BLaER1 (cell line): ENCODE results near the gene SUPT20H.
"Not testable (repeated sequence)": the region's sequence is repeated elsewhere in the genome, so short reads cannot be mapped to it uniquely, and the experiment has no call there.

Experiments used
- H3K27ac ChIP-seq: shearing (Covaris generic); formaldehyde crosslinking; 2 replicates; pipeline ENCODE4 v1.8.1; 2022
- H3K27me3 ChIP-seq: shearing (Covaris generic); formaldehyde crosslinking; 2 replicates; pipeline ENCODE4 v1.8.1; 2022
- H3K36me3 ChIP-seq: shearing (Covaris generic); formaldehyde crosslinking; 2 replicates; pipeline ENCODE4 v1.8.1; 2022
- H3K4me1 ChIP-seq: shearing (Covaris generic); formaldehyde crosslinking; 2 replicates; pipeline ENCODE4 v1.8.1; 2022
- H3K4me2 ChIP-seq: shearing (Covaris generic); formaldehyde crosslinking; 2 replicates; pipeline ENCODE4 v1.8.1; 2022
- H3K4me3 ChIP-seq: shearing (Covaris generic); formaldehyde crosslinking; 2 replicates; pipeline ENCODE4 v1.8.1; 2022
- H3K9ac ChIP-seq: shearing (Covaris generic); formaldehyde crosslinking; 2 replicates; pipeline ENCODE4 v1.8.1; 2022
- H3K9me3 ChIP-seq: shearing (Covaris generic); formaldehyde crosslinking; 2 replicates; pipeline ENCODE4 v1.8.1; 2022
- H4K20me1 ChIP-seq: shearing (Covaris generic); formaldehyde crosslinking; 2 replicates; pipeline ENCODE4 v1.8.1; 2022
- Cebpa-rat ChIP-seq: shearing (Covaris generic); IDR thresholded peaks from 2 replicates; pipeline ENCODE4 v1.8.1; 2022

The SUPT20H gene

DNA sequence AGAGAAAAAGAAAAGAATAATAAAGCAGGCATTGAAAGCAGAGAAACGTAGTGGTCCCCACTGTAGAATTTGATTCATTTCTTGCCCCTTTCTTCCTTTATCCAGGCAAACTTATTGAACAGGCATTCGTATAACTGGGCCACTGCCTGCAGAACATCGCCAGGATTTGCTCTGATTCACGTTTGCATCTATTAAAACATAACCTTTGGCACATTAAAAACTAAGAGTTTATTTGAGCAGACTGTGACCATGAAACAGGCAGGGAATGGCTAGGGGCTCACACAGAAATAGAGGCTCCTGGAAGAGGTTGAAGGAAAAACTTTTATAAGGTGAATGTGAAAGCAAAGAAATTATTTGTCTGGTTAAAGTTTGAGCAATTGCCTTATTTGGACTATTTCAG is 12.5 kb upstream of the SUPT20H start:
- peaks cover 18% of the 10 kb centered on the region for H3K4me1 ChIP-seq
- no peak overlapping the region for H3K9ac ChIP-seq
- no peaks in the 10 kb centered on the region for H4K20me1 ChIP-seq
- H3K9me3 ChIP-seq = no peaks in the 10 kb centered on the region
- H3K4me3 ChIP-seq = no peak overlapping the region
- no peaks in the 10 kb centered on the region for H3K36me3 ChIP-seq
- no peak for TF ChIP-seq Cebpa-rat
- no peak overlapping the region for H3K4me2 ChIP-seq
- H3K27ac ChIP-seq = no peak overlapping the region
- no peaks in the 10 kb centered on the region for H3K27me3 ChIP-seq

DNA sequence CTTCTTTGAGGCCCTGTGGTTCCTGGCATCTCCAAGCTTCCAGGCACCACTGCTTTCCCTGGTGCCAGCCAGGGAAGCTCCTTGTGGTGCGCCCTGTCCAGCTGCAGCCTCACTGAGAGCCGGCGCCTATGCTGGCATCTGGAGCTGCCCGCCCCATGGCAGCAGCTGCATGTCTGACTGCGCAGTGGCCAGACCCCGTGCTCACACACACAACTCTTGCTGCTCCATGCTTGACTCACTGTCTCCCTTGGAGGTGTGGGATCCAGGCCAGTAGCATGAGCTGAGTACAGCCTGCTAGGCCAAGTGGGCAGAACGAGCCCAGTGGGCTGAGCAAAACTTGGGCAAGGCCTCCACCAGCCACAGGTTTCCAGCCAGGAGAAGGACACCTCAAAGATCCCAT is 11.5 kb upstream of the SUPT20H start:
- no peak overlapping the region for H3K9ac ChIP-seq
- no peak for TF ChIP-seq Cebpa-rat
- H4K20me1 ChIP-seq = no peaks in the 10 kb centered on the region
- no peaks in the 10 kb centered on the region for H3K27me3 ChIP-seq
- H3K4me3 ChIP-seq = no peak overlapping the region
- no peaks in the 10 kb centered on the region for H3K9me3 ChIP-seq
- H3K4me2 ChIP-seq = no peak overlapping the region
- no peak overlapping the region for H3K27ac ChIP-seq
- no peaks in the 10 kb centered on the region for H3K36me3 ChIP-seq
- H3K4me1 ChIP-seq = peaks cover 18% of the 10 kb centered on the region

DNA sequence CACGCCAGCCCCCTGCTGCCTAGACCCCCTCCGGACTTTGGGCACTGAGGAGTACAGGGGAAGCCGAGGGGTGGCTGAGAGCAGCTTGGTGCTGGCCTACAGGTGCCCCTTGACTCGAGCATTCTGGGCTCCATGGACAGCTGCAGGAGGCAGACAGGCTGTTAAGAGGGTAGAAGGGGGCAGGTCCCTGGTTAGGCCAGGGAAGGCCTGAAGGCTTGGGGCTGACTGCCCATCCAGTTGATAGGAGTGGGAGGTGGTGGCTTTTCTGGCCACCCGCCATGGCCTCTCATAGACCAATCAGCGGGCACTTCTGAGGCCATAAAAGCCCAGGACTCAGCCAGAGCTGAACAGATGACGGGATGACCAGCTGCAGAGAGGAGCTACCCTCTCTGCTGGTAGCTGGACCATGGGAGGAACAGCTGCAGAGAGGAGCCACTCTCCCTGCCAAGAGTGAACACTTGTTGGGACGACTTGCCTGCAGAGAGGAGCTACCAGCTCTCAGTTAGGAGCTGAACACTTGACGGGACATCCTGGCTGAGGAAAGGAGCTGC is 10.7 kb upstream of the SUPT20H start:
- H4K20me1 ChIP-seq = no peaks in the 10 kb centered on the region
- 0 out of 2 replicates have a peak overlapping the region, but pooled peaks have one; percentile 72 for H3K9ac ChIP-seq
- TF ChIP-seq Cebpa-rat = no peak

DNA sequence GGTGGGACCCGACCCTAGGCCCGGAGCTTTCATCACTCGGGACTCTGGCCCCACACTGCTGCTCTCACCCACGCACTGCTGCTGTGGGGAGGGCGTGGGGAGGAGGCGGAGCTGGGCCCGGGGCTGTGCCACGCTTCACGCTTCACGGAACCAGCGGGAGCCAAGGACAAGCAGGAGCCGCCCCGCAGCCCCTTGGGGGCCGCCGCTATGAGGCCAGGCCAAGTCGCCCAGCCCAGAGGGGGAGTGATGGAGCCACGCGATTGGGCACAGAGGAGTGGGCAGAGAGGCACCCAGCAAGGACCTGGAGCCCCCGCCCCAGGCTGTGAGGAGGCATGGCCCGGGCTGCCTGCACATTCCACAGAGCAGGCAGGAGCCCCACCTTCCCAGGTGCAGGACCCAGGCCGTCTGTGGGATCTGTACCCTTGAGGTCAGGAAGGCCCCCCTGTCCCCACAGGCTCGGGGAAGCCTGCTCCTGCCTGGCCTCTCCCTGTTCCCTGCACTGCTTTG is 10.2 kb upstream of the SUPT20H start:
- H3K4me2 ChIP-seq = peak overlapping the region; percentile 93
- TF ChIP-seq Cebpa-rat = no peak

More for the DNA sequence above, 10.7 kb upstream of the SUPT20H start:
- peak overlapping the region; percentile 93 for H3K4me2 ChIP-seq
- H3K4me3 ChIP-seq = peak overlapping the region; percentile 64
- peak overlapping the region; percentile 71; the same call in 1 of the 2 replicates for H3K27ac ChIP-seq
- H3K9me3 ChIP-seq = no peaks in the 10 kb centered on the region
- no peaks in the 10 kb centered on the region for H3K27me3 ChIP-seq
- H3K4me1 ChIP-seq = peaks cover 18% of the 10 kb centered on the region
- H3K36me3 ChIP-seq = no peaks in the 10 kb centered on the region

DNA sequence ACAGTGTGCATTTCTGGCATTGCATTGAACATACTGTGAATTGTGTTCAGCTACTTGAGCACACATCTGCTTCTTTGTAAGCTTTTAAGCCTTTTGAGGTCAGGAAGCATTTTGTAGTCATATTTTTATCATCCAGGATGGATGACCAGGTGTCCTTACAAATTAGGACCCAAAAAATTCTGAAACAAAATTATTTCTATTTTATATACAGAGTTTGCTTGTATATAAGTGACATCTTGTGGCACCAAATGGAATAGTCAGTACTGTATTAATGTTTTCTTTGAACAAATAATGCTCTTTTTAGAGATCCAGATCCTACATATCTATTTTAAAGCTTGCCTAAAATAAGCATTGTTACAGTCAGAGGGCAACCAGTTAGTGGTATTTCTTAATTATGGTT is 9.5 kb upstream of the SUPT20H start:
- Histone ChIP-seq H3K9me3 (no peaks in the 10 kb centered on the region), H3K27me3 (no peaks in the 10 kb centered on the region), H4K20me1 (no peaks in the 10 kb centered on the region), H3K4me2 (peak overlapping the region; percentile 93), H3K4me1 (peaks cover 18% of the 10 kb centered on the region), H3K27ac (peak overlapping the region; percentile 71), H3K36me3 (no peaks in the 10 kb centered on the region), H3K9ac (peak overlapping the region; percentile 72), H3K4me3 (peak overlapping the region; percentile 64)
- no peak for TF ChIP-seq Cebpa-rat

More for the DNA sequence above, 10.2 kb upstream of the SUPT20H start:
- peaks cover 18% of the 10 kb centered on the region for H3K4me1 ChIP-seq
- no peaks in the 10 kb centered on the region for H3K9me3 ChIP-seq
- no peaks in the 10 kb centered on the region for H4K20me1 ChIP-seq
- H3K36me3 ChIP-seq = no peaks in the 10 kb centered on the region
- H3K27ac ChIP-seq = peak overlapping the region; percentile 71
- H3K4me3 ChIP-seq = peak overlapping the region; percentile 64
- H3K9ac ChIP-seq = peak overlapping the region; percentile 72
- no peaks in the 10 kb centered on the region for H3K27me3 ChIP-seq

DNA sequence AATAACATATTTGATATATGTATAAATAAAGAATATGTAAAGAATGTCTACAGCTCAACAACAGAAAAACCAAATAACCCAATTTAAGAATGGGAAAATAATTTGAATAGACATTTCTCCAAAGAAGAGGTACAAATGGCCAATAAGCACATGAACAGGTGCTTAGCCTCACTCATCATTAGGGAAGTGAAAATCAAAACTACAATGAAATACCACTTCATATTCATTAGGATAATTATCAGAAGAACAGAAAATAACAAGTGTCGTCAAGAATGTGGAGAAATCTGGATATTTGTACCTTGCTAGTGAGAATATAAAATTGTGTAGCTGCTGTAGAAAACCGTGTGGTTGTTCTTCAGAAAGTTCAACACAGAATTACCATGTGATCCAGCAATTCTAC is 8.4 kb upstream of the SUPT20H start:
- H3K27ac ChIP-seq = no peak overlapping the region
- H3K27me3 ChIP-seq = no peaks in the 10 kb centered on the region
- H3K9ac ChIP-seq = no peak overlapping the region
- no peak for TF ChIP-seq Cebpa-rat
- no peak overlapping the region for H3K4me2 ChIP-seq
- H3K4me1 ChIP-seq = peaks cover 18% of the 10 kb centered on the region
- H3K36me3 ChIP-seq = no peaks in the 10 kb centered on the region
- no peaks in the 10 kb centered on the region for H4K20me1 ChIP-seq
- no peak overlapping the region for H3K4me3 ChIP-seq
- H3K9me3 ChIP-seq = no peaks in the 10 kb centered on the region

DNA sequence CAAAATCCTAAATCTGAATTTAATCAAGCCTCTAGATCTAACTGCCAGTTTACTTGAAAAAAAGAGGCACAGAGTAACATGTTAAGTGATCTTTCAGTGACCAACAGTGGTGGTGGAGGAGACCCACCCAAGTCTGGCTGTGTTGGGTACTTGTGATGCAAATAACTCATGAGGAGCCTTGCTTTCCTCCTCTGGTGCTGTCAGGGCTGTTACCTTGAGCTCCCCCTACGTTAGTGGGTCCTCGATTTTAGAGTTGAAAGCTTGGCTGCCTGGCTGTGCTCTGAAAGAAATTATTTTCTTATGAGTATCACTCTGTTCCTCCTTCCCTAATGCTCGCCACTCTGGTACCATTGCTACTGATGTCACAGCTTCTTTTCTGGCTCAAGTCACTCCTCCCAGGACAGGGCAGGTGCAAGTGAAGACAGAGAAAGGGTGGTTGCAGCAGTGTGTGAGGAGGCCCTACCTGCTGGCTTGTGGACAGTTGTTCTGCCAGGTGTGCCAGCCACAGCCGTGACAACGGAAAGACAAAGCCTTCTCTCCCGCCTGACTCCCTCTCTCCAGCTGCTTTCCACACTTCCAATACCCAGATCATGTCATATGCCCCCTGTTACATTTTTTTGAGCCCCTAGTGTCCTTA is 6.5 kb upstream of the SUPT20H start:
- Histone ChIP-seq H3K4me2 (no peak overlapping the region), H3K36me3 (no peaks in the 10 kb centered on the region), H4K20me1 (no peaks in the 10 kb centered on the region), H3K9ac (no peak overlapping the region), H3K27me3 (no peaks in the 10 kb centered on the region), H3K4me1 (peaks cover 18% of the 10 kb centered on the region), H3K4me3 (no peak overlapping the region), H3K9me3 (no peaks in the 10 kb centered on the region), H3K27ac (no peak overlapping the region)
- no peak for TF ChIP-seq Cebpa-rat

DNA sequence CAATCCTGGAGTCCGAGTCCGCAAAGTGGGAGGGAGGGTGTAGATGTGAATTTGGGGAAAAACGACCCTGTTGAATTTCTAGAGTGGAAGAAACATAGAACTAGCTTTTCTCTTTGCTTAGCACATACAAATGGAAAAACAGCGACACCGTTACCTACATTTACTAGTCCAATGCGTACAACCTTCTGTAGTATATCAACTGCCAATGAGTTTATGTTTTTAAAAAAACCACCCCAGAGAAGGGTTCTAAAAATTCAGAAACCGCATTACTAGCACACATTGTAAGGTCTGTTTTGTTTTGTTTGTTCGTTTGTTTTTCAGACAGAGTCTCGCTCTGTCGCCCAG is 332 bp upstream of the SUPT20H start:
- H3K9ac ChIP-seq = peak overlapping the region; percentile 95; the same call in 1 of the 2 replicates

DNA sequence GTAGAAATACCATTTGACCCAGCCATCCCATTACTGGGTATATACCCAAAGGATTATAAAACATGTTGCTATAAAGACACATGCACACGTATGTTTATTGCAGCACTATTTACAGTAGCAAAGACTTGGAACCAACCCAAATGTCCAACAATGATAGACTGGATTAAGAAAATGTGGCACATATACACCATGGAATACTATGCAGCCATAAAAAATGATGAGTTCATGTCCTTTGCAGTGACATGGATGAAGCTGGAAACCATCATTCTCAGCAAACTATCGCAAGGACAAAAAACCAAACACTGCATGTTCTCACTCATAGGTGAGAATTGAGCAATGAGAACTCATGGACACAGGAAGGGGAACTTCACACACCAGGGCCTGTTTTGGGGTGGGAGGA is 3.3 kb downstream of the SUPT20H start:
- Histone ChIP-seq H3K9me3 (peaks cover 15% of the 10 kb centered on the region; the same call in 1 of the 2 replicates), H4K20me1 (peaks cover 29% of the 10 kb centered on the region), H3K36me3 (peaks cover 19% of the 10 kb centered on the region), H3K4me1 (peaks cover 19% of the 10 kb centered on the region)
- H3K9ac ChIP-seq, H3K27ac ChIP-seq, H3K4me2 ChIP-seq, H3K27me3 ChIP-seq, H3K4me3 ChIP-seq: not testable (repeated sequence)

More for the DNA sequence above, 332 bp upstream of the SUPT20H start:
- Histone ChIP-seq H3K4me1 (peaks cover 19% of the 10 kb centered on the region), H3K27ac (no peak overlapping the region), H3K27me3 (no peaks in the 10 kb centered on the region), H3K36me3 (peaks cover 13% of the 10 kb centered on the region), H3K9me3 (peaks cover 9% of the 10 kb centered on the region; the same call in 1 of the 2 replicates), H4K20me1 (peaks cover 8% of the 10 kb centered on the region; the same call in 1 of the 2 replicates), H3K4me3 (peak overlapping the region; percentile 89), H3K4me2 (peak overlapping the region; percentile 70)
- TF ChIP-seq Cebpa-rat = no peak

DNA sequence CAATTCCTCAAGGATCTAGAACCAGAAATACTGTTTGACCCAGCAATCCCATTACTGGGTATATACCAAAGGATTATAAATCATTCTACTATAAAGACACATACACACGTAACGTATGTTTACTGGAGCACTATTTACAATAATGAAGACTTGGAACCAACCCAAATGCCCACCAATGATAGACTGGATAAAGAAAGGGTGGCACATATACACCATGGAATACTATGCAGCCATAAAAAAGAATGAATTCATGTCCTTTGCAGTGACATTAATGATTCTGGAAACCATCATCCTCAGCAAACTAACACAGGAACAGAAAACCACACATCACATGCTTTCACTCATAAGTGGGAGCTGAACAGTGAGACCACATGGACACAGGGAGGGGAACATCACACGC is 6.4 kb downstream of the SUPT20H start:
- Histone ChIP-seq H3K9me3 (peaks cover 15% of the 10 kb centered on the region; the same call in 1 of the 2 replicates), H4K20me1 (peaks cover 57% of the 10 kb centered on the region)
- H3K27ac ChIP-seq = not testable (repeated sequence)

More for the DNA sequence above, 6.4 kb downstream of the SUPT20H start:
- H3K4me2 ChIP-seq, H3K9ac ChIP-seq, H3K4me3 ChIP-seq, H3K27me3 ChIP-seq, H3K4me1 ChIP-seq: not testable (repeated sequence)
- H3K36me3 ChIP-seq = peaks cover 19% of the 10 kb centered on the region
